Muscle layer of duodenum (tissue), 2 donors: Measurements from ENCODE around the gene HDAC4.

Source experiments
- H3K27ac ChIP-seq: one replicate; pipeline ENCODE4 v1.7.0; 2013; ENCODE audit warnings: mild to moderate bottlenecking, low read length
- H3K27me3 ChIP-seq: one replicate; pipeline ENCODE4 v1.7.0; 2013; ENCODE audit warnings: low read depth, mild to moderate bottlenecking, control low read depth, low read length
- H3K36me3 ChIP-seq, 2 donors: one replicate each; pipeline ENCODE4 v1.7.0; 2013; ENCODE audit warnings: low read length in 2 of 2, control low read depth in 1 of 2, mild to moderate bottlenecking in 1 of 2; ENCODE audit not compliant: insufficient read depth in 2 of 2, control insufficient read depth in 1 of 2
- H3K4me1 ChIP-seq, 2 donors: one replicate each; pipeline ENCODE4 v1.7.0; 2013; ENCODE audit warnings: low read length in 2 of 2, mild to moderate bottlenecking in 2 of 2, control low read depth in 1 of 2, moderate library complexity in 1 of 2; ENCODE audit not compliant: insufficient read depth in 2 of 2, control insufficient read depth in 1 of 2
- H3K4me3 ChIP-seq, 2 donors: one replicate each; pipeline ENCODE4 v1.7.0; 2013; ENCODE audit warnings: low read length in 2 of 2, low read depth in 1 of 2, mild to moderate bottlenecking in 1 of 2
- H3K9me3 ChIP-seq, 2 donors: one replicate each; pipeline ENCODE4 v1.7.0; 2013; ENCODE audit warnings: low read length in 2 of 2, control low read depth in 1 of 2, mild to moderate bottlenecking in 1 of 2; ENCODE audit not compliant: control insufficient read depth in 1 of 2
- donor health status: healthy.

HDAC4 gene

DNA sequence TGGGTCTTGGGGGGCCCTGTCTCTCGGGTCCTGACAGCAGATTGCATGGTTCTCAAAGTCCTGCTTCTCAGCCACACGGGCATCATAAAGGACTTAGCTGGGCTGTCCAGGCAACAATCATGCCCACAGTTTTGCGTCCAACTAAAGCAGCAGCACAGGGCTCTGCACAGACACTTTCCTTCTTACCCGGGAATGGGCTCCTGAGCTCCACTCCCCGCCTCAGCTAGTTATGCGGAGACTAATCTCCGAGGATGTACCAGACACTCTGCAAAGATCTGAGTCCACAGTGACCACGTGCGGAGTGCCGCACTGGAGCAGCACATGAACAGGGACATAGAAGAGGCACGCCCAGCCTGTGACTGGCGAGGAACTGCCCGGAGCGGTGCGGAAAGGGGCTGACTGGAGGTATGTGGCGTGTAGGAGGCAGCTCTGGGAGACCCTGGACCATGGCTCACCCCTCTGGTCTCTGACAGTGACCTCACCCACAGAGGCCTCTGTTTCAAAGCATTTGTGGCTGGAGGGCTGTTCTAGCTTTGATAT, 270.0 kb downstream of the HDAC4 start:
- no peaks in the 10 kb centered on the region for H3K9me3 ChIP-seq
- H3K4me3 ChIP-seq: no peak overlapping the region
- peaks cover 57 to 85% of the 10 kb centered on the region in 2 donors for H3K36me3 ChIP-seq
- H3K27ac ChIP-seq: no peak overlapping the region
- H3K4me1 ChIP-seq: peaks cover 0 to 10% of the 10 kb centered on the region in 2 donors
- no peaks in the 10 kb centered on the region for H3K27me3 ChIP-seq

DNA sequence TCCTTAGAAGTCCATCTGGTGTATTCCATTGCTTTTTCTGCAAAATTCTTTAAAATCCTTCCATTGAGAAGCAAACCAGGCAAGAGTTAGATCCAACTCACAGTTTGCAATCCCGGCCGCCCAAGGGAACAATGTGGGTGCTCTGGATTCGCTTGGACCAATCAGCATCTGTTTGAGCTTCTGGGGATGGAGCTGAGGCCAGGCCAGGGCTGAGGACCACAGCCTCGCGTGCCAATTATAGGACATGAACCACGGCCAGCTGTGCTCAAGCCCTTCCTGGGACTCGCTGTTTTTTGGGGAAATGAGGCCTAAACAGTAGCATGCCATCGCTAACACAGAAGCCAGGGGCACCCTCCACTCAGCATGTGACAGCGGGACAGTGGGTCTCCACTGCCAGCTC, 270.8 kb downstream of the HDAC4 start:
- Histone ChIP-seq H3K4me3 (no peak overlapping the region), H3K36me3 (peaks cover 61 to 86% of the 10 kb centered on the region in 2 donors), H3K27ac (no peak overlapping the region), H3K4me1 (peaks cover 0 to 10% of the 10 kb centered on the region in 2 donors), H3K27me3 (no peaks in the 10 kb centered on the region), H3K9me3 (no peaks in the 10 kb centered on the region)

DNA sequence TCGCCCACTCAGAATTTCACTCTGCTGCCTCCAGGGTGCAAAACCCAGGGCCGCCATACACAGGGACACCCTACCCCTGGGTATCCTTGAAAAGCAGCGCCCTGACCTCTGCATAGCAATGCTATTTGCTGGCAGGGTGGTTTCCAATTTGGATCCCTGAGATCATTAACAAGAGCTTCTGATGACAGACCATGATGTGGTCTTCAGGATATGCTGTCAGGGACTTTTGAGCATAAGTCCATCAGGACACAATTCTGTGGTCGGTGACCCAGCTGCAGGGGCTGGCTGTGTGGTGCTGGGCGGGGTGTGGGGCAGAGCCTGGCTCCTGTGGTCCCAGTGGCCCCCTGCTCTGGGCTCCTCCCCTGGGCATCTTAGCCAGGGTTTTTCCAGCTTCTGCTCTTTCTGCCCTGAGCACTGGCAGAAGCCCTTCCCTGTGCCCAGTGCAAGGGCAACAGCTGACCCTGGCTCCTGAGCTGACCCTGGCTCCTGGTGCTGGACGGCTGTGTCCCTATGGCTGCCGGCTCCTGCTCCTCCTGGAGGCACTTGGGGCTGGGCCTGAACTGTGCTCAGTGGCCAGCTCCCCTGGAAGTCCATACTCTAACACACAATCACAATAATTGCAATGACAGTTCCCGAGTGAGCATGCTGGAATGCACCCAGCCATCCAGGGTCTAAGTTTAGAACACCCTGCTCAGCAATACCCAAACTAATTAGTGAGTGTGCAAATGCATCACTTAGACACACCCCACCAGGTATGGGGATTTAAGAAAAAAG, 271.5 kb downstream of the HDAC4 start:
- H3K27ac ChIP-seq: no peak overlapping the region
- H3K36me3 ChIP-seq: peaks cover 59 to 88% of the 10 kb centered on the region in 2 donors
- no peak overlapping the region for H3K4me3 ChIP-seq
- H3K4me1 ChIP-seq: peaks cover 0 to 10% of the 10 kb centered on the region in 2 donors
- H3K9me3 ChIP-seq: no peaks in the 10 kb centered on the region
- H3K27me3 ChIP-seq: no peaks in the 10 kb centered on the region

DNA sequence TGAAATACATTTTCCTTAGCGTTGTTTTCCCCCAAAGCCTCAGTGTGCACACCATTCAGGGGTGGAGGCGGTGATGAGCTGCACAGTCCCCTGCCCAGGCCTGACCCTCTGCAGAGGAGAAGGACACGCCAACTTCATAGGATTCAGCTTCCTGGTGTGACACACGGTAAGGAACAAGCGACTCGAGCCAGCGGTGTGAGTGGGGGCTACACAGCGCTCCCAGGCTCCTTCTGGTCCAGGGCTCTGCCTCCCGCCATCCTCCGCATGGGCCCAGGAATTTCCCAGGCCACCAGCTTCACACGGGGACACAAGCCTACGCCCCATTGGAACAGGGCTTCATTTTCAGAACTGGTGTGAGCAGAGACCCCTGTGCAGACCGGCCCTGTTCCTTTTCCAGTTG, 272.1 kb downstream of the HDAC4 start:
- no peaks in the 10 kb centered on the region for H3K9me3 ChIP-seq
- peaks cover 54 to 85% of the 10 kb centered on the region in 2 donors for H3K36me3 ChIP-seq
- H3K27me3 ChIP-seq: no peaks in the 10 kb centered on the region
- peaks cover 0 to 10% of the 10 kb centered on the region in 2 donors for H3K4me1 ChIP-seq
- no peak overlapping the region for H3K4me3 ChIP-seq
- no peak overlapping the region for H3K27ac ChIP-seq

DNA sequence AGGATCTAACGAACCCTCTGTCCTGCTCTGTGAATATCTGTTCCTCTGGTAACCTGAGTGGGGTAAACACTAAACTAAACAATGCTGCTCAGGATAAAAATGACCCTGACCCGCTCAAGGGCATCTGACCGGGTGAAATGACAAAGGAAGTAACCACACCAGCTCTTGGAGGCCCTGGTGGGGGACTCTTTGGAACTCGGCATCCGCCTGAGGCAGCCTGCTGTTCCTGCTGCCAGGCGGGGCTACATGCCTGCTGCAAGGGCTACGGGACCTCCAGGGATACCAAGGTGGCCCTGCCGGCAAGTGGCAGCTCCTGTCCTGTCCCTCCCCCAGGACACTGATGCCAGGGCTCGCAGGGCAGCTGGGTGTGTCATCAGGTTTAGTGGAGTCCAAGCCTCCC, 273.3 kb downstream of the HDAC4 start:
- no peak overlapping the region for H3K4me3 ChIP-seq
- no peak overlapping the region for H3K27ac ChIP-seq
- H3K4me1 ChIP-seq: peaks cover 0 to 13% of the 10 kb centered on the region in 2 donors
- H3K9me3 ChIP-seq: no peaks in the 10 kb centered on the region
- no peaks in the 10 kb centered on the region for H3K27me3 ChIP-seq
- H3K36me3 ChIP-seq: peaks cover 45 to 73% of the 10 kb centered on the region in 2 donors

DNA sequence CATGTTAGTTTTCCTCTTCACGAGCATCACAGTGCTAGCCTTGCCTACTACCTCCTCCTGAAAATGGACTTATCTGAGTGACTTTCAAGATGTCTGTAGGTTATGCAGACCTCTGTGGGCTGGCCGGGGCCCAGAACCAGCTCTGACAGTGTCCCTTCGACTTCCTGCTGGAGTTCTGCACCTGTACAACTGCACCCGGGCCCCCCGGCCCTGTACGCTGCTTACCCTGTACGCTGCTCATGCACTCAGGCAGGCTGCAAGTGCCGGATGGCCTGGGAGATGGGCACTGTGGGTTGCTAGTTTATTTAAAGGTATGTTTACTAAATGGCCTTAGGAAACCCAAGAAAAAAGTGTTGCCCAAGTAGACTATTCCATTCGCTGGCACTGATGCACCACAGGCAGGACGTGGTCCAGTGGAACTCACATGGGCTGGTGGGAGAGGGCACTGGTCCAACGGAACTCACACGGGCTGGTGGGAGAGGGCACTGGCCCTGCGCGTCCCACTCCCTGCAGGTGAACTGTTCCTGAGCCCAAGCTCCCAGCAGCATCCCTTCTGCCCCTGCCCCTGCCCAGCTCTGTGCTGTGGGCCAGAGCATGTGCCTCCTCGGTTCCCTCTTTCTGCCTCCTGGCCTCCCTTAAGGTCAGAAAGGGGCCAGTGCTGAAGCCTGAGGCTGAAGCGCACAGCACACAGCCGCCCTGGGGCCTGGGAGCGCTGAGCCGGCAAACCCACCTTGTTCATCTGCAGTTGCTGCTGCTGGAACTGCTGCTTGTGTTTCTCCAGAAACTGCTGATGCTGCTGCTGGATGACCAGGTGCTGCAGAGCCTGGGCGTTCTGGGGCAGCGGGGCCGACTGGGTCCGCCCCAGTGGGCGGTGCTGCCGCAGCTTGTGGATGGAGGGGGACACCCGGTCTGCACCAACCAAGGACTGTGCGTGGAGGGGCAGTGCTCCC, 274.8 kb downstream of the HDAC4 start:
- peaks cover 39 to 58% of the 10 kb centered on the region in 2 donors for H3K36me3 ChIP-seq
- H3K27ac ChIP-seq: no peak overlapping the region

DNA sequence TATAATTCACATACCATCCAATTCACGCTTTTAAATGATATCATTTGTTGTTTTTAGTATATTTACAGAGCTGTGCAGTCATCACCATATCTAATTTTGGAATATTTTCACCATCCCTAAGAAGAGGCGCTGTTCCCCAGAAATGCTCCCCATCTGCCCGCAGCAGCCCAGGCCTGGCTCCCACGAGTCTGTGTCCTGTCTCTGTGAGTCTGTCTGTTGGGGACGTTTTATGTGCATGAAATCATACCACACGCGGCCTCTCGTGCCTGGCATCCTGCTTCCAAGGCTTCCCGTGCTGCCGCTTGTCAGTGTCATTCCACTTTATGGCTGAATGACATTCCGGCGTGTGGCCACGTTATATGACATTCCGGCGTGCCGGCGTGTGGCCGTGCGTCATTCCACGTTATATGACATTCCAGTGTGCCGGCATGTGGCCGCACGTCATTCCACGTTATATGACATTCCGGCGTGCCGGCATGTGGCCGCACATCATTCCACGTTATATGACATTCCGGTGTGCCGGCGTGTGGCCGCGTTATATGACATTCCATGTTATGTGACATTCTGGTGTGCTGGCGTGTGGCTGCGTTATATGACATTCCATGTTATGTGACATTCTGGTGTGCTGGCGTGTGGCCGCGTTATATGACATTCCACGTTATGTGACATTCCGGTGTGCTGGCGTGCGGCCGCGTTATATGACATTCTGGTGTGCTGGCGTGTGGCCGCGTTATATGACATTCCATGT, 276.5 kb downstream of the HDAC4 start:
- Histone ChIP-seq H3K9me3 (no peaks in the 10 kb centered on the region), H3K4me3 (no peak overlapping the region), H3K27ac (no peak overlapping the region), H3K36me3 (peaks cover 29 to 43% of the 10 kb centered on the region in 2 donors), H3K27me3 (no peaks in the 10 kb centered on the region), H3K4me1 (peaks cover 0 to 19% of the 10 kb centered on the region in 2 donors)

More for the DNA sequence above, 274.8 kb downstream of the HDAC4 start:
- Histone ChIP-seq H3K9me3 (no peaks in the 10 kb centered on the region), H3K27me3 (no peaks in the 10 kb centered on the region), H3K4me1 (peaks cover 0 to 27% of the 10 kb centered on the region in 2 donors), H3K4me3 (no peak overlapping the region)

DNA sequence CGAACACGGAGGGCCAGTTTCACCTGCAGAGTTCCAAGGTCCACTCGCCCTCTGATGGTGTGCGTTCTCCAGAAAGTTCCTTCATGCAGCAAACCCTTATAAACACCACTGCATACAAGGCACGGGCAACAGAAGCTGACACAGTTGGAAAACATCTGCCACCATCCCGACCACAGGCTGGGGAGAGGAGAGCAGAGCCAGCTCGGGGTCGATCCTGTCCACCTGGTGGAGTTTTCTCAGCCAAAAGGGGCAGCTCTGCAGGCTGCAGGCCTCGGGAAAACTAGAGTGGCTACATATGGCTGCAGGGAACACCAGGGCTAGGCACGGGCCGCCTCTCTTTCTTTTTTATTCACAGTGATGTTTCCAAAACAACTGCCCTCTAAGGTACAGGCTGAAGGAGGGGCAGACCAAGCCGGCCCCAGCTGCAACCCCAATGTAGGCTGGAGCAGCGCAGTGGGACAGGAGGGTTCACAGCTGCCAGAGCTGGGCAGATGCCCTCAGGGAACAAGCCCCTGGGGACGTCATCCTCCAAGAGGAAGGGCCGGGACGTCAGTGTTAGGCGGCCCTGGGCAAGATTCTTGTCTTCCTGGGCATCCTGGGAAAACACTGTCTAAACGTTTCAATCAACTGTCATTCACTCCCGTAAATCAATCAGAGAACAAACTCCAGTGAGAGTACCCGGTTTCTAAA, 278.3 kb downstream of the HDAC4 start:
- H3K36me3 ChIP-seq: peaks cover 19 to 30% of the 10 kb centered on the region in 2 donors
- H3K4me1 ChIP-seq: peaks cover 0 to 17% of the 10 kb centered on the region in 2 donors
- H3K4me3 ChIP-seq: no peak overlapping the region
- H3K27me3 ChIP-seq: no peaks in the 10 kb centered on the region
- H3K9me3 ChIP-seq: no peaks in the 10 kb centered on the region
- H3K27ac ChIP-seq: no peak overlapping the region

DNA sequence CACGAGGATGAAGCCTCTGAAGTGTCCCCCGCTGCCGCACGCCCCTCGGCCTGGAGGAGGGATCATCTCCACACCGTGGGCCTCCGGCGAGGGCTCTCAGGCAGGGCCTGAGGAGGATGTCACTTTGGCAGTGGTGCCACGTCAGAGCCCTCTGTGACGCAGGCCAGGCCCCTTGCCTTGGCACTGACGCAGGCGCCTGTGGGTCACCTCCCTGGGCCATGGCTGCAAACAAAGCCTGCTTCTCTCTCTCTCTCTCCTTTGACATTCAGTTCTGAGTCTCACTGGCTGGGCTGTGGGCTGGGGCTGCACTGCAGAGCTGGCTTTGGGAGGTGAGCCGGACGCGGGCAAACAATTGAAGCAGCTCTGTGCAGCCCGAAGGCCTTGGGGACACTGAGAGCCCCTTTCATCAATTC, 279.2 kb downstream of the HDAC4 start:
- no peak overlapping the region for H3K27ac ChIP-seq
- H3K27me3 ChIP-seq: no peaks in the 10 kb centered on the region
- H3K9me3 ChIP-seq: no peaks in the 10 kb centered on the region
- peaks cover 0 to 17% of the 10 kb centered on the region in 2 donors for H3K4me1 ChIP-seq
- peaks cover 15 to 30% of the 10 kb centered on the region in 2 donors for H3K36me3 ChIP-seq
- no peak overlapping the region for H3K4me3 ChIP-seq

DNA sequence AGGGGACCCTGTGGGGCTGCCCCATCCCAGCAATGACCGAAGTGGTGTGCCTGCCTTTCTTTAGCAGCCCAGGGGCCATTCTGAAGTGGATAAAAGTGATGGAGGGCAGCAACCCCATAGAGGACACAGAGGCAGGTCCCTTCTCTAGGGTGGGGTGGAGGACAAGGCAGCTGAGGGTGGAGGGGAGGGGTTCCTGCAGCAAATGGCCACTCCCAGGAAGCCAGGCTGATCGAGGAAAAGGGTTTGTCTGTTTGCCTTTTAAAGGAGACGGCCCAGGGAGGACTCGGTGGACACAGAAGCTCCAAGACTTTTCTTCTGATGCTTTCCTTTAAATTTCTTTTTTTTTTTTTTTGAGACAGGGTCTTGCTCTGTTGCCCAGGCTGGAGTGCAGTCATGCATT, 280.2 kb downstream of the HDAC4 start:
- H3K27ac ChIP-seq: no peak overlapping the region
- H3K36me3 ChIP-seq: peaks cover 10 to 23% of the 10 kb centered on the region in 2 donors
- H3K4me3 ChIP-seq: no peak overlapping the region
- H3K9me3 ChIP-seq: no peaks in the 10 kb centered on the region
- H3K4me1 ChIP-seq: peaks cover 0 to 17% of the 10 kb centered on the region in 2 donors
- H3K27me3 ChIP-seq: no peaks in the 10 kb centered on the region
